SK-N-SH (cell line): ENCODE measurements around the gene DIAPH2.

Experiments
- CTCF ChIP-seq: fragments of 200-600 bp; sonication (generic); IDR thresholded peaks from 2 replicates; pipeline ENCODE4 v1.6.1; 2017; ENCODE audit warnings: antibody characterized with exemption, mild to moderate bottlenecking, moderate library complexity
- FOXJ3 ChIP-seq: sonication (generic); formaldehyde crosslinking; IDR thresholded peaks from 2 replicates; pipeline ENCODE4 v1.5.1; 2020; ENCODE audit warnings: mild to moderate bottlenecking, missing genetic modification reagents
- NRF1 ChIP-seq: IDR thresholded peaks from 2 replicates; pipeline ENCODE4 v1.6.1; 2012; ENCODE audit warnings: low read depth, mild to moderate bottlenecking, low read length
- POLR2AphosphoS5 ChIP-seq: IDR thresholded peaks from 2 replicates; pipeline ENCODE4 v1.6.1; 2012; ENCODE audit warnings: low read depth, low read length
- RFX5 ChIP-seq: IDR thresholded peaks from 2 replicates; pipeline ENCODE4 v1.6.1; 2012; ENCODE audit warnings: mild to moderate bottlenecking, improper control_type of control experiment, low read length
- RXRA ChIP-seq: IDR thresholded peaks from 2 replicates; pipeline ENCODE4 v1.4.0; 2012; ENCODE audit warnings: low read depth, mild to moderate bottlenecking, borderline replicate concordance
- SIN3A ChIP-seq: IDR thresholded peaks from 2 replicates; pipeline ENCODE4 v1.6.1; 2012; ENCODE audit warnings: low read depth, mild to moderate bottlenecking, low read length, moderate library complexity, borderline replicate concordance
- YY1 ChIP-seq: IDR thresholded peaks from 2 replicates; pipeline ENCODE4 v1.4.0; 2012; ENCODE audit warnings: low read depth, mild to moderate bottlenecking
- TF ChIP-seq, protein P1 (sequence below): IDR thresholded peaks from 2 replicates; pipeline ENCODE4 v1.6.1; 2012; ENCODE audit warnings: mild to moderate bottlenecking, low read depth, low read length, moderate library complexity

DNA sequence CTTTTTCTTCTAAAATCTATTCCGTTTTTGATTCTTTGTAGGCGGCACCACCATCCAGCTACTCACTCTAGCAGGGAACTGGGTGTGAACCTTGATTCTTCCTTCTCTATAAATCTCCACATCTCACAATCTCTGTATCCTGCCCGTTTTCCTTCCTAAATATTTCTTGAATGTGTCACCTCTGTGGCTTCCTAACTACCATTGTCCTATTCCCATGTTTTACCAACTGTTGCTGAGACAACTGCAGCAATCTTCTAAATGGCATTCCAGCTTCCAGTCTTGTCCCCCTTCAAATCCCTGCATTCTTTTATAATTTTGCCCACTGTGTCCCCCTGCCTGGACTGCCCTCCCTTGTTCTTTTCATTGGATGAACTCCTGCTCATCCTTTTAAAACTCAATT is 840.4 kb downstream of the DIAPH2 start:
- TF ChIP-seq CTCF (no peak), SIN3A (no peak), NRF1 (no peak), FOXJ3 (no peak), YY1 (no peak), RFX5 (no peak), RXRA (no peak), POLR2AphosphoS5 (no peak)
- TF ChIP-seq, protein P1, sequence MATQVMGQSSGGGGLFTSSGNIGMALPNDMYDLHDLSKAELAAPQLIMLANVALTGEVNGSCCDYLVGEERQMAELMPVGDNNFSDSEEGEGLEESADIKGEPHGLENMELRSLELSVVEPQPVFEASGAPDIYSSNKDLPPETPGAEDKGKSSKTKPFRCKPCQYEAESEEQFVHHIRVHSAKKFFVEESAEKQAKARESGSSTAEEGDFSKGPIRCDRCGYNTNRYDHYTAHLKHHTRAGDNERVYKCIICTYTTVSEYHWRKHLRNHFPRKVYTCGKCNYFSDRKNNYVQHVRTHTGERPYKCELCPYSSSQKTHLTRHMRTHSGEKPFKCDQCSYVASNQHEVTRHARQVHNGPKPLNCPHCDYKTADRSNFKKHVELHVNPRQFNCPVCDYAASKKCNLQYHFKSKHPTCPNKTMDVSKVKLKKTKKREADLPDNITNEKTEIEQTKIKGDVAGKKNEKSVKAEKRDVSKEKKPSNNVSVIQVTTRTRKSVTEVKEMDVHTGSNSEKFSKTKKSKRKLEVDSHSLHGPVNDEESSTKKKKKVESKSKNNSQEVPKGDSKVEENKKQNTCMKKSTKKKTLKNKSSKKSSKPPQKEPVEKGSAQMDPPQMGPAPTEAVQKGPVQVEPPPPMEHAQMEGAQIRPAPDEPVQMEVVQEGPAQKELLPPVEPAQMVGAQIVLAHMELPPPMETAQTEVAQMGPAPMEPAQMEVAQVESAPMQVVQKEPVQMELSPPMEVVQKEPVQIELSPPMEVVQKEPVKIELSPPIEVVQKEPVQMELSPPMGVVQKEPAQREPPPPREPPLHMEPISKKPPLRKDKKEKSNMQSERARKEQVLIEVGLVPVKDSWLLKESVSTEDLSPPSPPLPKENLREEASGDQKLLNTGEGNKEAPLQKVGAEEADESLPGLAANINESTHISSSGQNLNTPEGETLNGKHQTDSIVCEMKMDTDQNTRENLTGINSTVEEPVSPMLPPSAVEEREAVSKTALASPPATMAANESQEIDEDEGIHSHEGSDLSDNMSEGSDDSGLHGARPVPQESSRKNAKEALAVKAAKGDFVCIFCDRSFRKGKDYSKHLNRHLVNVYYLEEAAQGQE: no peak
